Measurements from ENCODE around the gene CD300LF.
A peak's percentile ranks its signal among the peaks of the same experiment; 100 is the strongest.

The CD300LF gene

GRCh38 chr17:74682471-74683190 lies 30.1 kb downstream of the CD300LF start:
- peak in 1 of 2 experiments; percentile 59 for DNase-seq

GRCh38 chr17:74682028-74682427 lies 30.7 kb downstream of the CD300LF start:
- DNase-seq, result no peak

DNA sequence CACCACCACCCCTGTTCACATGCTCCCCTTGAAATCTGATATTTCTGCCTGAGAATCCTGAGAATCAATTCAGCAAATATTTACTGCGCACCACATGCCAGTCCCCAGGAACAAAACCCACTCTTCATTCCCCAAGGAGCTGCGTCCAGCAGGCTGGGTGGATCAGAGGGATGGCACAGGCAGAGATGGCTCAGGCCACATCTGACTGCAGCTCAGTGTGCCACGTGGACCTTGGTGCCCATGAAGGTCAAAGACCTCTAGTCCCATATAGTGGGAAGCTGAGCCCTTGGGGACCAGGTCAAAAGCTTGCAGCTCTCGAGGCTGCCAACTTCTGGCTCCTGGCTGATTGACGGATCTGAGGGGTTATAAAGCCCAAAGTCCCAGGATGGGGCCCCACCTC lies 31.8 kb downstream of the CD300LF start:
- DNase-seq, result no peak

DNA sequence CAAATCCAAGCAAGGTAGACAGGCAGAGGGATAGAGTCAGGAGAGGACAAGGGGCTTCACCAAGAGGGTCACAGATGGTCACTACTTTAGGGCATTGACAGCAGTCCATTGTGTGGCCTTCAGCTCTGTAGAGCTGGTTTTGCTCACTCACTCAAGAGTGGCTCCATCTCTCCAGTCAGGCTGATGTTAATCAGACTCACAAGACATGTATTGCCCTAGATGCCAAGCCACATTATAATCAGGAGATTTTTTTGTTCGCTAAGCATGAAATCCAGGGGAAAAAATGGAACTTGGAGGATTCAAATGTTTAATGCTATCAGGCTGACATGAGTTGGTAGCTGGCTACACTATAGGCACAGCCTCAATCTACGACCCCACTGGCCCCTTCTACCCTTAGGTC lies 32.5 kb downstream of the CD300LF start:
- no peak for DNase-seq

GRCh38 chr17:74679374-74679773 lies 33.3 kb downstream of the CD300LF start:
- no peak for DNase-seq

DNA sequence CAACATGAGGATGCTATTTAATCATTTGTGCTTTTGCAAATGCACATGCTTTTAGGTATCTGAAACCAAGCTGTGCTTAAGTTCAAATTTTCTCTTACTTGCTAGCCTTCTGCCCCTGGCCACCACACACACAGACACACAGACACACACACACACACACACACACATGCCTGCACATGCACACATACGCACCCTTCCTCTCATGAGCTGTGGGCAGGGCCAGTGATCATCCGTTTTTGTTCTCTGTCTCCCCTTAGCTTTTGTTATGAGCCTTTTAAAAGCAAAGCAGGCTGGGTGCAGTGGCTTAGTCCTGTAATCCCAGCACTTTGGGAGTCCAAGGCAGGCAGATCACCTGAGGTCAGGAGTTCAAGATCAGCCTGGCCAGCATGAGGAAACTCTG lies 34.2 kb downstream of the CD300LF start:
- DNase-seq, result no peak

DNA sequence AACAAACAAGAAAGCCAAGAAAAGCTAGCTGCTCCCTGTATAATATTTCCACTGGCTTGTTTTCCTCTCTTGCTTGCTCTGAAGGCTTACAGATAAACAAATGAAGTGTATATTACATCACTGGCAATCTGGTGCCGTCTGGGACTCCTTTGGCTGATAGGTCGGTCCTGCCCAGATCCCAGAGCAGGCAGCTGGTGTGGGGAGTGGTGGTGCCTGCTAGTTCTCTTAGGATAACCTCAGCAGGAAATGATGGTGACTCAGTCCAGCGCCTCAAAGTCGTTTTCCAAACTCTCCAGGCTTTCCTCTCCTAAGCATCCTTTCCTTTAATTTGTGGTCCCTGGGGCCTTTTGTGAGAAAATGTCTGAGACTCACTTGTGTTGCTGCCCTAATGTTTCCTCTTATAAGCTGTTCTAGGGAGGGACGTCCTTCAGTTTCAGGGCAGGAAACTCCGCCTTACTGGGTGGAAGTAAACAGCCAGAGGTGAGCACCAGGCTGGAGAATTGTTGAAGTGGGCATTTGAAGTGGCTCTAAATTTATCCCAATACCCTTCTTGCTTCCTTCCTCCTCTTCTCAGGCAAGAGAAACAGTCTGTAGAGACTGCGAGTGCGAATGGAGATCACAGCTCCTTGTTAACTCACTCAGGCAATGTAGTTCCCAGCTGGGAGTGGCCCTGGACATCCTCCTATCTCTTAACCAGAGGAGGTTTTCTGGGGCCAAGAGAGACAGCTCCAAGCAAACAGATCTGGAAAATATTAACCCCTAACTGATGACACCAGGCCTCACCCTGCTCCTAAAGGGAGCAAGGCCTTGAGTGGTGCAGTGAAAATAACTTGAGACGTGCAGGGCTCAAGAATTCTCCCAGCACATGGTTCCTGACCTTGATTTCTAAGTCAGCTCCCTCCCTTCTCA lies 34.9 kb downstream of the CD300LF start:
- DNase-seq, result peak; percentile 89 to 95

- DNase-seq, result no peak
These were observed 41.5 kb downstream of the CD300LF start for GRCh38 chr17:74671031-74671771.

DNA sequence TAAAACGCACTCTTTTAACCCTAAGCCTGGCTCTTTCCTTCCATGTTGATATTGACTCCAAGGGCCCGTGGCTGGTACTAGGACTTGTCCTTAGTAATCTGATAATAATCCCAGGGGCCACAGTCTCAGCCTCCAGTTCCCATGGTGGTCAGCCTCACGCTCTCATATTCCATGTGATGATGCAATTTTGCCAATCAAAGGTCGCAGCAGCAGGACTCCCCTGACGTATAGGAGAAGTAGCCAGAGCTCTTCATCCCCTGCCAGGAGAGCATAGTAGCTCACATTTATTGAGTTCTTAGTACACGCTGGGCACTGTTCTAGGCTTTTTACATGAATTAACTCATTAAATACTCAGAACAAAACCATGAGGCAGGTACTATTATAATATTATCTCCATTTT lies 42.4 kb downstream of the CD300LF start:
- no peak for DNase-seq

- DNase-seq, result no peak
These were observed 49.2 kb downstream of the CD300LF start for GRCh38 chr17:74663561-74663960.

DNA sequence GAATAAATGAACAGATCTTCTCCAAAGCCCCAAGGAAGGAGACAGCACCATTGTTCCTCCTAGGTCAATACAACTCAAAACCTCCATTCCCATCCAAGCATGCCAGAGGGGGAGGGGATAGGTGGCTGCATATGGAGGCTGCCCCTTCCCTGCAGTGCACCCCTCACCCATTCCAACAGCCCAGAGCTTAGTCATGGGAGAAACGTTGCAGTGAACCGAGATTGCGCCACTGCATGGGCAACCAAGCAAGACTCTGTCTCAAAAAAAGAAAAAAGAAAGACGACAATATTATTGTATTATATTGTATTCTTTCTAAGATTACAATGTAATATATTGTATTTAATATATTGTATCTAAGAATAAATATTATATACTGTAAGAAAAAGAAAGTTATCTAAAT lies 52.8 kb downstream of the CD300LF start:
- DNase-seq, result no peak

GRCh38 chr17:74658620-74659019 lies 54.1 kb downstream of the CD300LF start:
- no peak for DNase-seq

DNA sequence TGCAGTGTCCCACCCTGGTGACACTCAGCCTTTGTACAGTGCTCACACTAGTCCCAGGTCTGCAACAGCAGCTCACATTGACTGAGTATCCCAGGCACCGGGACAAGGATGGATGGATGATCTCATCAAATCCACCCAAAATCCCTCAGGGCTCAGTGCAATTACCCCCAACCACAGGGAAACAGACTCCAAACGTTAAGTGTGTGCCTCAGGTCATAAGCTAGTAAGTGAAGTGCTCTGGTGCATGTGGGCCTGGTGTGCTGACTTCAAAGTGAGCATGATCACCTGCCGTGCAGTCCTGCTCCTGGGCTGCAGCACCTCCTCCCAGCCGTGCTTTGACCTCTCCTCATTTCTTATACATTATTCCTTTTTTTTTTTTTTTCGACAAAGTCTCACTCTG lies 58.0 kb downstream of the CD300LF start:
- DNase-seq, result no peak

DNA sequence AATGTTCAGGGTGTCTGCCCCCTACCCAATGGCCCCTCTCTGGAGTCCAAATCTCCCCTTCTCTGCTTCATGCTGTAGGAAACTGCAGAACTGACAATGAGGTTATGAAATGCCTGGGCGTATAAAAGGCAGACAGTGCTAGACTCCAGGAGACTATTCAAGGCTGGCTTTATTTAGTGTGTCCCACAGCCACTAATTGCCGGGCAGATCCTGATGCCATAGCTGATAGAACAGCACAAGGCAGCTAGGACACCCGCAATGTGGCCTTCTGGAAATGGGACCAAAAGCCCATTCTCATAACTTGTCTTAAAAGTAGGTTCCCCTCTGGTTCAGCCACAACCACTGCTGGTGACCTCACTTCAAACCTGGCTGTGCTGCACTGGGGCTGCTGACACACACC lies 60.7 kb downstream of the CD300LF start:
- DNase-seq, result no peak

GRCh38 chr17:74649909-74650308 lies 62.8 kb downstream of the CD300LF start:
- DNase-seq, result no peak

- no peak for DNase-seq
These were observed 64.7 kb downstream of the CD300LF start for GRCh38 chr17:74647871-74648672.

- no peak for DNase-seq
These were observed 66.5 kb downstream of the CD300LF start for GRCh38 chr17:74646231-74646630.

- DNase-seq, result no peak
These were observed 67.7 kb downstream of the CD300LF start for GRCh38 chr17:74645010-74645409.

GRCh38 chr17:74644419-74644818 lies 68.3 kb downstream of the CD300LF start:
- DNase-seq, result no peak

All from cerebellar nuclear complex (tissue), 1 donor.